GM18519 (cell line): ENCODE measurements around the gene PCBP1.
"Not testable (repeated sequence)": the region's sequence is repeated elsewhere in the genome, so short reads cannot be mapped to it uniquely, and the experiment has no call there.

Experiments used
- ATAC-seq: cut with Tn5 transposase; IDR thresholded peaks from one replicate; pipeline ENCODE4 v1.9.1; 2021; ENCODE audit warnings: mild to moderate bottlenecking, moderate library complexity; ENCODE audit not compliant: unreplicated experiment, low FRiP score

Gene PCBP1

GRCh38 chr2:70123051-70123828 lies 36.0 kb downstream of the PCBP1 start:
- ATAC-seq = no peak

- ATAC-seq = no peak
These were observed 36.5 kb downstream of the PCBP1 start for GRCh38 chr2:70123829-70124116.

GRCh38 chr2:70124983-70125480 lies 37.8 kb downstream of the PCBP1 start:
- ATAC-seq = no peak

- ATAC-seq = no peak
These were observed 38.2 kb downstream of the PCBP1 start for GRCh38 chr2:70125498-70125898.

- no peak for ATAC-seq
These were observed 39.1 kb downstream of the PCBP1 start for GRCh38 chr2:70126413-70126812.

DNA sequence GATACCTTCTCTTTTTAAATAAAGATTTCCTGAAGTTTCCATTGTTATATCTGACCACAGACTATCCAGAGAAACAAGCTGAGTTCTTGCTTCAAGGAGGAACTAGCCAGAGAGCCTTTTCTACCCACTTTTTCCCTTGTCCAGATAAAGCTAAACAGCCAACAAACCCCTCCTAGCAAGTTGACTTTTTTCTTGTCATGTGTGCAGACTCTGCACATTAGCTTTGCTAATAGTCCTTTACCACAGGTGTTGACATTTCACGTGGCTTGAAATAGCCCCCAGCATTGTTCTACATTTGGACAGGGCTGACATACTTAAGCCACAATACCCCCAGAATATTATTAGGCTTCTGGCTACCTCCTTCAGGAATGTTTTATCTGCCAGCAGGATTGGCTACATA lies 40.7 kb downstream of the PCBP1 start:
- ATAC-seq = no peak

DNA sequence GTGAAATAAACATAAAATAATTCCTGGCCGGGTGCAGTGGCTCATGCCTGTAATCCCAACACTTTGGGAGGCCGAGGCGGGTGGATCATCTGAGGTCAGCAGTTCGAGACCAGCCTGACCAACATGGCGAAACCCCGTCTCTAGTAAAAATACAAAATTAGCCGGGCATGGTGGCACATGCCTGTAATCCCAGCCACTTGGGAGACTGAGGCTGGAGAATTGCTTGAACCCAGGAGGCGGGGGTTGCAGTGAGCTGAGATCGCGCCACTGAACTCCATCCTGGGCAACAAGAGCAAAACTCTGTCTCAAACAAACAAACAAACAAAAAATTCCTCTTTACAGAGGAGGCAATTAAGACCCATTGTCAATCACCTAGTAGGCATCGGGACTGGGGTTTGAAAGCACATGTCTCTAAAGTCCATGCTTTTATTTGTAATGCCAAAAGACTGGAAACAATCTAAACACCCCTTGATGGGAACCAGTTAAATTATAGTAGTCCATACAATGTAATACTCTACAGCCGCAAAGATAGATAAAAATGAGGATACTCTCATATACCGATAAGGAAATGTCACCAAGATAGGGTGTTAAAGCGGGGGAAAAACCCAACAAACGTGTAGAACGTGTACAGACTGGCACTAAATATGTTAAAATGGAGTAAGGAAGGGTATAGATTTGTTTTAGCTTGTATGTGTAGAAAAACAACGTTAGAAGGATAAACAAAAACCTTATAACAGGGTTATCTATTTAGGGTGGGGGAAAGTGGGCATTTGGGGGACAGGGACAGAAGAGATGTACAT lies 44.3 kb downstream of the PCBP1 start:
- ATAC-seq = not testable (repeated sequence)

- ATAC-seq = peak; percentile 40
These were observed 45.2 kb downstream of the PCBP1 start for GRCh38 chr2:70132244-70133126.

DNA sequence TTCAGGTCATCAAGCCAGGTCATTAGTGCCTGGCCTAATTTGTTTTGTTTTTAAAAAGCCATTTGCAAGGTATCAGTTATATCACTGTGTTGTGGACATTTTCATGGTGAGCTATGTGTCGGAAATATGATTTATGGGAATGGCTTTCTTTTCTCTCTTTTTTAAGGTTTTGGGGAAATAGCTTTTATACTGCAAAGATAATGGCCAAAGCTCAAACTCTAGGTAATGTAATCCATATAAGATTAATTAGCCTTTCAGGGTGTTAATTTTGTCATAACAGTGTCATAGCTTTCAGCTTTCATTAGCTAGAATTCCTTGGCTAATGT lies 45.8 kb downstream of the PCBP1 start:
- no peak for ATAC-seq

GRCh38 chr2:70133491-70134322 lies 46.4 kb downstream of the PCBP1 start:
- ATAC-seq = no peak

DNA sequence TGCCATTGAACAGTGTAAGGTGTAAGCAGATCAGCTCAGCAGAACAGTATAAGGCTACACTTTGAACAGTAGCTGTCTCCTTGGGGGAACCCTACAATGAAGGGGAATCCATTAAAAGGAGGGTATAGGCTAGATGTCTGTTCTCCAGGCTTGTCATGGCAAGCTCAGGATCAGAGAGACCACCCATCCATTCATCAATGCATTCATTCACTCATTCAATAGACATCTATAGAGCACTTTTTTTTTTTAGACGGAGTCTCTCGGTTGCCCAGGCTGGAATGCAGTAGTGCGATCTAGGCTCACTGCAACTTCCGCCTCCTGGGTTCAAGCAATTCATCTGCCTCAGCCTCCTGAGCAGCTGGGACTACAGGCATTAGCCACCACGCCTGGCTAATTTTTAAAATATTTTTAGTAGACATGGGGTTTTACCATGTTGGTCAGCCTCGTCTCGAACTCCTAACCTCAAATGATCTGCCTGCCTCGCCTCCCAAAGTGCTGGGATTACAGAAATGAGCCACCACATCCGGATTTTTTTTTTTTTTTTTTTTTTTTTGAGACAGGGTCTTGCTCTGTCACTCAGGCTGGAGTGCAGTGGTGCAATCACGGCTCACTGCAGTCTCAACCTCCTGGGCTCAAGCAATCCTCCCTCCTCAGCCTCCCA lies 47.2 kb downstream of the PCBP1 start:
- not testable (repeated sequence) for ATAC-seq
